Peyer's patch (tissue), 4 donors: ENCODE results near the gene TOGARAM2.

Experiments
- POLR2A ChIP-seq, 2 donors: fragments of 450-650 bp; IDR thresholded peaks; one replicate each; pipeline ENCODE4 v1.5.1; 2017; ENCODE audit warnings: antibody characterized with exemption in 2 of 2, mild to moderate bottlenecking in 2 of 2, moderate library complexity in 2 of 2
- TF ChIP-seq, protein P1 (sequence below), 6 experiments: fragments of 450-650 bp in 4 of 6; fragments of 200-600 bp in 2 of 6; sonication (generic) in 1 of 6; IDR thresholded peaks; one replicate each; pipeline ENCODE4 v1.5.1; 2017 to 2019; ENCODE audit warnings: antibody characterized with exemption in 6 of 6, mild to moderate bottlenecking in 3 of 6, moderate library complexity in 1 of 6

DNA sequence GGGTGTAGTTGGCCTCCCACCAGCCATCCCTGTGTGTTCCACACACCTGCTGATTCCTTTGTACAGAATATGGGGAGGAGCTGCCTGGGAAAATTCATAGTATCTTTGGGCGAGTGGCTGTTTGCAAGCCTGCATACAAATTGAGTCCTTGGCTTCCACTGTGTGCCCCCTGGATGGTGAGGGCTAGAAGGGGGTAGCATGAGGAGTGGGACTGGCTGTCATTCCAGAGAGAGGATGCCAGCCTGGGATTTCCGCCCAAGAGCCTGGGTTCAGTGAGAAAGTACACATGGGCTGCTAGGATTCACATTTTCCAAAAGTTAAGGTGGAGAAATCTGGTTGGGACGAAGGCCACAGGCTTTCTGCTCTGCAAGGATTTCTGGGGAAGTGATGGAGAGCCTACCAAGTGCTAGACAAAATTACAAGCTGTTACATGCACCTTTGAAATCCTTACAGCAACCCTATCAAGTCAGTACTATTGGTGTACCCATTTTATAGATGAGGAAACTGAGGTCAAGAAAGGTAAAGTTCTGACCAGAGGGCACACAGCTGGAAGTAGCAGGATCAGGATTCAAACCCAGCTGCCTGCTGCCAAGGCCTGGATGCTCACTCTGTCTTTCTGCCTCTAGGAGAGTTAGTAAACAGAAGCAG is 606 bp upstream of the TOGARAM2 start:
- no peak for TF ChIP-seq POLR2A (IDR thresholded peaks at IDR 0.05)
- TF ChIP-seq, protein P1, sequence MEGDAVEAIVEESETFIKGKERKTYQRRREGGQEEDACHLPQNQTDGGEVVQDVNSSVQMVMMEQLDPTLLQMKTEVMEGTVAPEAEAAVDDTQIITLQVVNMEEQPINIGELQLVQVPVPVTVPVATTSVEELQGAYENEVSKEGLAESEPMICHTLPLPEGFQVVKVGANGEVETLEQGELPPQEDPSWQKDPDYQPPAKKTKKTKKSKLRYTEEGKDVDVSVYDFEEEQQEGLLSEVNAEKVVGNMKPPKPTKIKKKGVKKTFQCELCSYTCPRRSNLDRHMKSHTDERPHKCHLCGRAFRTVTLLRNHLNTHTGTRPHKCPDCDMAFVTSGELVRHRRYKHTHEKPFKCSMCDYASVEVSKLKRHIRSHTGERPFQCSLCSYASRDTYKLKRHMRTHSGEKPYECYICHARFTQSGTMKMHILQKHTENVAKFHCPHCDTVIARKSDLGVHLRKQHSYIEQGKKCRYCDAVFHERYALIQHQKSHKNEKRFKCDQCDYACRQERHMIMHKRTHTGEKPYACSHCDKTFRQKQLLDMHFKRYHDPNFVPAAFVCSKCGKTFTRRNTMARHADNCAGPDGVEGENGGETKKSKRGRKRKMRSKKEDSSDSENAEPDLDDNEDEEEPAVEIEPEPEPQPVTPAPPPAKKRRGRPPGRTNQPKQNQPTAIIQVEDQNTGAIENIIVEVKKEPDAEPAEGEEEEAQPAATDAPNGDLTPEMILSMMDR (IDR thresholded peaks at IDR 0.05), result no peak
